Right cardiac atrium (tissue), 5 donors: ENCODE results near the gene COL5A1. TPM values are rescaled to one million over a fixed set of nuclear protein-coding genes. Genes with fewer than 3 reads are reported as not detected.

Source experiments
- ATAC-seq, 2 donors: fragments of 200-7000 bp; cut with Tn5 transposase; one replicate each; pipeline versions ENCODE4 v1.8.0 to v1.9.1; 2020; ENCODE audit warnings: moderate library complexity in 2 of 2, mild to moderate bottlenecking in 1 of 2
- DNase-seq, 3 donors: peaks; one replicate each; pipeline ENCODE4 v3.0.0-alpha.2; 2020
- H3K27ac ChIP-seq: one replicate; pipeline ENCODE4 v1.5.1; 2013; ENCODE audit warnings: mild to moderate bottlenecking, low read length, control low read depth, moderate library complexity
- H3K27me3 ChIP-seq: one replicate; pipeline ENCODE4 v1.6.1; 2013; ENCODE audit not compliant: control insufficient read depth, insufficient read depth
- H3K4me1 ChIP-seq: one replicate; pipeline ENCODE4 v1.6.1; 2013; ENCODE audit warnings: low read length; ENCODE audit not compliant: control insufficient read depth, insufficient read depth
- H3K4me3 ChIP-seq: one replicate; pipeline ENCODE4 v1.5.1; 2013; ENCODE audit warnings: low read length, control low read depth
- H3K9me3 ChIP-seq: one replicate; pipeline ENCODE4 v1.6.1; 2013; ENCODE audit warnings: low read length; ENCODE audit not compliant: control insufficient read depth
- WGBS: extraction: QIAGEN DNeasy Blood & Tissue Kit; methylation state at CpG from one replicate; pipeline ENCODE4 v1.1.7; 2013; 5-methylcytosine and 5-hydroxymethylcytosine counted together
- intact Hi-C, 4 donors: fragments of 100-400 bp; cut with DNase I; formaldehyde crosslinking; loops; one replicate each; pipeline versions ENCODE4 v1.11.0 to v1.14.0; 2022 to 2023
- polyA plus RNA-seq: library from polyadenylated mRNA; stranded (reverse); fragments of 200-250 nt; gene quantifications from one replicate; pipeline ENCODE4 v1.2.3, GENCODE V29; 2013
- total RNA-seq, 4 donors: library from RNA; stranded (reverse); fragmentation: NEBNext Ultra II Directional; extraction: Animal tissue kit (Norgen Biotek cat#: 25700); gene quantifications; one replicate each; pipeline ENCODE4 v1.2.1, GENCODE V29; 2021
- donor health status: healthy with polysubstance abuse.
- donor health status: DM: no; HTN: yes; CAD: no.
- donor health status: DM: no; HTN: no; CAD: no.
- donor health status: DM: no; HTN: yes; CAD: no; lungs with severe emphysema.
- donor health status: DM: yes; HTN: yes; CAD: no.

Gene COL5A1
- total and polyA plus RNA-seq, 5 donors = 15.4 to 35.8 (median 22.7) TPM

DNA sequence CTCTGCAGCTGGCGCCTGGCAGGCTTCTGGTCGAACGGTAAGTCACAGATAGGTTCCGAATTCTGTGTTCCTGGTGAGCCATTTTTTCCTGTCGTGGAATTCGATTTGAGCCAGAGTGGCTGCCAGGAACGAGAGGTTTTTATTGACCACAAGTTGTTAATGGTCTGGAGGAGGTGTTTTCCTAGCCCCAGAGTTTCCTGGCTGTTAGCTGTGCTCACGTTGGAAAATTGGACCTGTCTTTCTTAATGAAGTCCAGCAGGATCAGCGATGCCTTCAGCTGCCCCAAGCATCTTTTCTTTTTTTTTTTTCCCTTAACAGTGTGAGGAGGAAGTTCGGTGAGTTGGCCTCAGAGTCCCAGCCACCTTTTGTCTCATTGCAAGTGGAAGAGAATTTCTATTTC is 62.9 kb downstream of the COL5A1 start:
- DNase-seq (peak in 1 of 3 donors; percentile 39), ATAC-seq (no peak)
- Histone ChIP-seq H3K9me3 (no peaks in the 10 kb centered on the region), H3K27me3 (no peaks in the 10 kb centered on the region), H3K4me1 (peaks cover 4% of the 10 kb centered on the region), H3K4me3 (no peak overlapping the region), H3K27ac (no peak overlapping the region)
- intact Hi-C loops = loop anchor here in 1 of 4 donors (5.0 kb wide), 1 partner anchor 273 kb away; no protein-coding TSS in a partner anchor
- WGBS = 57% methylated on average over 10 of the region's 10 CpGs

DNA sequence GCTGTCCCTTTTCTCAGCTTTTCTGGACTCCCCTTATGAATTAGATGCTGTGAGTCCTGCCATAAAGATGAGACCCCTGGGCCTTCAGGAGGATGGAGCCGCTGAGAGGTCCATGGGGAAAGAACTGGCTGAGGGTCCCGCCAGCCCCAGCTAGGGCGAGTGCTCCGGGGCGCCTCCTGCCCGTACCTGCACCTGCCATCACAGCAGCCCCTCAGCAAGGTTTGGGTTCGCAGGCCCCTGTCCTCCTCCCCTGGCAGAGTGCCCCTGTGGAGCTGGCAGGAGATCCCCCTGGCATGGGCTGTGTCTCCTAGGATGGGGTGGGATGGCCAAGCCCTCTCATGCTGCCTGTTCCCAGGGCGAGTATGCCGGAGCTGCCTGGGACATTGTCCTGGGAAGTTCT is 64.2 kb downstream of the COL5A1 start:
- Histone ChIP-seq H3K27me3 (no peaks in the 10 kb centered on the region), H3K4me1 (peaks cover 4% of the 10 kb centered on the region), H3K9me3 (no peaks in the 10 kb centered on the region), H3K27ac (no peak overlapping the region), H3K4me3 (no peak overlapping the region)
- ATAC-seq (no peak), DNase-seq (peak in 2 of 3 donors; percentile 52 to 65)
- intact Hi-C loops = no loop called here
- WGBS = 78% methylated on average over 9 of the region's 9 CpGs

DNA sequence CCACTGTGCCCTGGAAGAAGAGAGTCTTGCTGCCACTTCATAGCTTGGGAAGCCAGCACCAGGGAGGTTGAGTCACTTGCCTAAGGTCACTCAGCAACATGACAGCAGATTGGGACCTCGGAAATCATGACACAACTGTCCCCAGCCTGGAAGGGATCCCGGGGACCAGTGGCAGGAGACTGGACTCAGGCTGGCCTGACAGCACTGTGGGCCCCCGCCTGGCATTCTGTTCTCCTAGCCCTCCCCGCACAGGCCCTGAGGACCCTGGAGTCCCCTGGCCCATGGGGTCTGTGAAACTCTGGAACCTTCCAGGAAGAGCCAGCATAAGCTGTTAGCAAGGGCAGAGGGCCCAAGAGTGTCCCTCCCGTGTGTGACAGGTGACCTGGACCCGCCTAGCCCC is 64.9 kb downstream of the COL5A1 start:
- Histone ChIP-seq H3K9me3 (no peaks in the 10 kb centered on the region), H3K4me1 (peaks cover 4% of the 10 kb centered on the region), H3K27ac (peak overlapping the region; percentile 30), H3K4me3 (no peak overlapping the region), H3K27me3 (no peaks in the 10 kb centered on the region)
- ATAC-seq (no peak), DNase-seq (peak in 2 of 3 donors; percentile 61 to 62)
- WGBS = 68% methylated on average over 6 of the region's 6 CpGs
- intact Hi-C loops = no loop called here

DNA sequence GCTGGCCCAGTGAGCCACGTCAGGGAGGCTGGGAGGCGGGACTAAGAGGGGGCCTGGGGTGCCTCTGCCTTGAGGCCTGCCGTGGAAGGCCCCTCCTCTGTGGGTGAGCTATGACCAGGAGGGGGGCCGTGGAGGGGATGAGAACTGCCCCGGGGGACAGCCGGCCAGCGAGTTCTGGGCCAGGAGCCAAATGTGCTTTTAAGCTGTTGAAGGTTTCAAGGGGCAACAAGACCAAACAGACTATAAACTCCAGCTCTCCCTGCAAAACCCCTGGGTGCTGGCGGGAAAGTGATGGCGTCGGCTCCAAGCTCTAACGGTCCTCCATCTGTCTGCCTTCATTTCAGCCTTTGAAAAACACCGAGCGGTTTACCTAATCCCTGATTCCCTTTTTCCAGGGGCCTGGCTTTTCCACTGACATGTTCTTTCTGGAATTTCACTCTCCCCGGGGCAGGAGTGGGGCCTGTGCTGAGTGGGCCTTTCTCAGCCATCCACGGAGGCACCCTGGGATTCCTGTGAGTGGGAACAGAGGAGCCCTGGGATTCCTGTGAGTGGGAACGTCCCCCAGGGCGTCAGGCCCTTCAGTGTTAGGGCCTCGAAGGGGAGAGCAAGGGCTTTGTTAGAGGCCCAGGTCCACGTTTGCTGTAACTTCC is 65.6 kb downstream of the COL5A1 start:
- Histone ChIP-seq H3K4me3 (no peak overlapping the region), H3K4me1 (peaks cover 4% of the 10 kb centered on the region), H3K9me3 (no peaks in the 10 kb centered on the region), H3K27ac (peak overlapping the region; percentile 60), H3K27me3 (no peaks in the 10 kb centered on the region)
- ATAC-seq = peak; percentile 69 to 83
- DNase-seq = peak; percentile 85 to 94 (median 93)
- 33% methylated on average over 19 of the region's 19 CpGs for WGBS
- intact Hi-C loops = no loop called here

DNA sequence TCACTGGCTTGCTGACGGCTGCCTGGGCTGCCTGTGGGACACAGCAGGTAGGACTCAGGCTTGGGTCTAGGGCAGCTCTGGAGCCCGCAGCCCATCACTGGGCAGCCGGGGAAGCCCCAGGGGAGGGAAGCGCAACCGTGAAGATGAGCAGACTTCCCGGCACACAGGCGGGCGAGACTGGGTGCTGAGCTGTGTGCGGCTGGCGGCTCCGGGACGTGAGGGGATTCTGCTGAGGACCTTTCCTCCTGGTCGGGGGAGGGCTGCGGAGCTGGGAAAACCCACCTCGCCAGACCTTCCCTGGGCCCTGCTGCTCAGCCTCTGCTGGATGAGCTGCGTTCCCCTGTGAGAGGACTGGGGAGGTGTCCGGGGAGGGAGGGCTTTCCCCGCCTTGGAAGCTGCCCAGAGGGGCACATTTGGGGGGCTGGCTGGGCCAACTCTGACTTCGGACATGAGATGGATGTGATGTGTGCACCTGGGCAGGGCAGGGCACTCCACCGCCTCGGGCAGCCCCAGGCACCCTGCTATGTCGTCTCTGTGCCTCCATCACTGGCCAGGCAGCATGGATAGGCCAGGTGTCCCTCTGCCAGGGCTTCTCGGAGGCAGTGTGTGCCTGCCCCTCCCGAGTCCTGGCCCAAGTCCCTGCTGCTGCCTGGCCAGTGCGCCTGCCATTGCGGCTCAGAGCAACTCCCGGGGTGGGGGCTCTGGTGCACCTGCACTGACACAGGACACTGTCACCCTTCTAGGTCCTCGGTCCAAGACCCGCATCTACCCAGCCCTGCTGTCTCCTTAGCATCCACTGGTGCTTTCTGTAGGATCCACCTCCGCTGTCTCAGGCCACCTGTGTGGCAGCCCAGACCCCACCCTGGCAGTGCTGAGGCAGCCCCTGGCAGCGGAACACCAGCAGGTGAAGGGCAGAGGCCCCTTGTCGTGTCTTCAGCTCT is 66.4 kb downstream of the COL5A1 start:
- peaks cover 5% of the 10 kb centered on the region for H3K4me1 ChIP-seq
- ATAC-seq = no peak
- H3K27ac ChIP-seq = peak overlapping the region; percentile 60
- peak in 2 of 3 donors; percentile 59 to 63 for DNase-seq
- 74% methylated on average over 32 of the region's 32 CpGs for whole genome bisulfite sequencing
- intact Hi-C loops = no loop called here
- H3K9me3 ChIP-seq = no peaks in the 10 kb centered on the region
- no peaks in the 10 kb centered on the region for H3K27me3 ChIP-seq
- H3K4me3 ChIP-seq = no peak overlapping the region

DNA sequence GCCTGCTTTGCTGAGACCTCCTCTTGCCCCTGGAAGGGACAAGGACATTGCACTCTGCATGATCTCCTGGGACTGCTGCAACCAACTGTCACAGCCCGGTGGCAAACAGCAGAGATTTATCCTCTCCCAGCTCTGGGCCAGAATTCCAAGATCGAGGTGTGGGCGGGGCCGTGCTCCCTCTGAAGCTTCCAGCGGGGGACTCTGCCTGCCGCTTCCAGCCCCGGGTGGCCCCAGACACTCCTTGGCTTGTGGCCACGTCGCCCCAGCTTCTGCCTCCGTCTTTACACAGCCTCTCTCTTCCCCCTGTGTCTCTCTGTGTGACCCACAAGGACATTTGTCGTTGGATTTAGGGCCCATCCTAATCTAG is 67.1 kb downstream of the COL5A1 start:
- Histone ChIP-seq H3K27ac (no peak overlapping the region), H3K27me3 (no peaks in the 10 kb centered on the region), H3K4me1 (peaks cover 5% of the 10 kb centered on the region), H3K4me3 (no peak overlapping the region), H3K9me3 (no peaks in the 10 kb centered on the region)
- 59% methylated on average over 11 of the region's 11 CpGs for WGBS
- peak in 2 of 3 donors; percentile 58 to 64 for DNase-seq
- intact Hi-C loops = no loop called here
- no peak for ATAC-seq

DNA sequence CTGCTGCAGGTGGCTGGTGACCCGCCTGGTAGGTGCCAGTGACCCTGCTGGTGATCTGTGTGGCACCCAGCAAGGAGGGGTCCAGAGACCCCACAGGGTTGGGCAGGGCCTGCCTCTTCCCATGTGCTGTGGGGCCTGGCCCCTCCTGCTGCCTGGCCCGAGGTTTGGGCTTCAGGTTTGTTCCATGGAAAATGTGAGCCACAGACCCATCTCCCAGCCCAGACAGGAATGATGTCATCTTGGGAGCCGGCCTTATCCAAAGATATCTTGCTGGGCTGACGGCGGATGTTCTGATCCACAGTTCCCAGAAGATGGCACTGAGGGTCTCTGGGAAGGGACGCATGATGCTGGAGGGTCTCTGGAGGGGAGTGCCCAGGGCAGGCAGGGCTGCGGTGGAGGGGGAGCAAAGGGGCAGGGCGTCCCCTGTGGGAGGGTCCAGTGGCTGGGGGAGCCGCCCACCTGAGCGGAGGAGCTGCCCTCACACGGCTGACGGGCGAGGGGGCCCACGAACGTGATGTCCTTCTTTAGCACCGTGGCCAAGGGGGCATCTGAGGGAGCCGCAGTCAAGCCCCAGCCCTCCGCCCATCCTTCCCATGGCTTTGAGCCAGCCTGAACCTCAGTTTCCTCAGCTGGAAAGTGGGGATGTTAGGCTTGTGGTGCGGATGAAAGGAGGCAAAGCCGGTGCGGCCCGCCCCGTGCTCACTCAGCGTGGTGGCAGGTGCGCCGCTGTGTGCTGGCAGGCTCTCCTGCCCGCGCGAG is 68.1 kb downstream of the COL5A1 start:
- Histone ChIP-seq H3K4me3 (no peak overlapping the region), H3K4me1 (peaks cover 5% of the 10 kb centered on the region), H3K27ac (no peak overlapping the region), H3K27me3 (no peaks in the 10 kb centered on the region), H3K9me3 (no peaks in the 10 kb centered on the region)
- intact Hi-C loops = loop anchor here in 1 of 4 donors (10.0 kb wide), 1 partner anchor 65 kb away; no protein-coding TSS in a partner anchor
- 62% methylated on average over 29 of the region's 29 CpGs for WGBS
- peak; percentile 20 to 70 for ATAC-seq
- peak; percentile 74 to 83 (median 79) for DNase-seq

DNA sequence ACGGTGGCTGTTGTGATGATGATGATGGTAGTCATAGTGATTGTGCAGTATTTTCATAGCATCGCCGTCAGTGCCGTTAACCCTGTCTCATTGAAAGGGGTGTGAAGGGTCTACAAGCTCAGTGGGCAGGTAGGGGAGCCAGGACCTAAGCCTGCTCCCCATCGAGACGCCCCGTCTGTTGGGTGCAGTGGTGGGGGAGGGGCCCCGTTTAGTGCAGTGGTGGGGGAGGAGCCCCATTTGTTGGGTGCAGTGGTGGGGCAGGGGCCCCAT is 68.6 kb downstream of the COL5A1 start:
- intact Hi-C loops = loop anchor here in 1 of 4 donors (10.0 kb wide), 1 partner anchor 65 kb away; no protein-coding TSS in a partner anchor
- Histone ChIP-seq H3K4me3 (no peak overlapping the region), H3K4me1 (peaks cover 5% of the 10 kb centered on the region), H3K27me3 (no peaks in the 10 kb centered on the region), H3K27ac (no peak overlapping the region), H3K9me3 (no peaks in the 10 kb centered on the region)
- DNase-seq (peak in 1 of 3 donors; percentile 48), ATAC-seq (no peak)
- WGBS = 72% methylated on average over 8 of the region's 8 CpGs

DNA sequence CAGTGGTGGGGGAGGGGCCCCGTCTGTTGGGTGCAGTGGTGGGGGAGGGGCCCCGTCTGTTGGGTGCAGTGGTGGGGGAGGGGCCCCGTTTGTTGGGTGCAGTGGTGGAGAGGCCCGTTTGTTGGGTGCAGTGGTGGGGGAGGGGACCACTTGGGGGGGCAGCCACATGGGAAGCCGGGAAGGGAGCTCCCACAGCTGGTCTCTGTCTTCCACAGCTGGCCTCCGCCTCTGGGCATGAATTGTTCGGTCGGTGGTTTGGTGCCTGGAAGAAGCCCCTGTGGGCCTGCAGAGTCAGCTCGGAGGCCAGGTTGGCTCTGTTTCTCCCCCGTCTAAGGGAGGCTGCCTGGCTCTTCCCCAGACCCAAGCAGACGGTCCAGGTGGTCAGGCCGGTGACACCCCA is 69.3 kb downstream of the COL5A1 start:
- ATAC-seq (no peak), DNase-seq (peak in 2 of 3 donors; percentile 49 to 69)
- Histone ChIP-seq H3K4me1 (peaks cover 5% of the 10 kb centered on the region), H3K27me3 (no peaks in the 10 kb centered on the region), H3K4me3 (no peak overlapping the region), H3K27ac (no peak overlapping the region), H3K9me3 (no peaks in the 10 kb centered on the region)
- 68% methylated on average over 12 of the region's 12 CpGs for WGBS
- intact Hi-C loops = loop anchor here in 1 of 4 donors (10.0 kb wide), 1 partner anchor 64 kb away; no protein-coding TSS in a partner anchor

DNA sequence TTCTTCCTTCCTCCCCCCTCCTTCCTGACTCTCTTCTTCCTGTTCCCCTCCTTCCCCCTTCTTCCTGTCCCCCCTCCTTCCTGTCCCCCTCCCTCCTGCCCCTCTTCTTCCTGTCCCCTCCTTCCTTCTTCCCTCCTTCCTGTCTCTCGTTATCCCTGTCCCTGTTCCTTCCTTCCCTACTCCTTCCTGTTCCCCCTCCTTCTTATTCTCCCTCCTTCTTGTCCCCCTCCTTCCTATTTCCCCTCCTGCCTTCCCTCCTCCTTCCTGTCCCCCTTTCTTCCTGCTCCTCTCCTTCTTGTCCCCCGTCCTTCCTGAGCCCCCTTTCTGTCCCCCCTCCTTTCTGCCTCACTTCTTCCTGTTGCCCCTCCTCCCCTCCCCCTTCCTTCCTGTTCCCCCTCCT is 70.6 kb downstream of the COL5A1 start:
- Histone ChIP-seq H3K9me3 (no peaks in the 10 kb centered on the region), H3K4me3 (no peak overlapping the region), H3K27me3 (no peaks in the 10 kb centered on the region), H3K27ac (no peak overlapping the region), H3K4me1 (peaks cover 2% of the 10 kb centered on the region)
- DNase-seq (no peak), ATAC-seq (no peak)
- WGBS = 30% methylated on average over 2 of the region's 2 CpGs
- intact Hi-C loops = loop anchor here in 1 of 4 donors (10.0 kb wide), 1 partner anchor 63 kb away; no protein-coding TSS in a partner anchor
